Progenitor cell of endocrine pancreas (in vitro differentiated cells): Measurements from ENCODE around the gene MTA2. TPM values are rescaled to one million over a fixed set of nuclear protein-coding genes. Genes with fewer than 3 reads are reported as not detected.
A peak's percentile ranks its signal among the peaks of the same experiment; 100 is the strongest.

Experiments
- DNase-seq: peaks from one replicate; pipeline ENCODE4 v3.0.0; 2021; ENCODE audit warnings: low spot score; ENCODE audit not compliant: unreplicated experiment
- H3K27ac Mint-ChIP-seq: 2 replicates; pipeline ENCODE4 v1.8.0; 2021; ENCODE audit warnings: mild to moderate bottlenecking, moderate library complexity, mixed read lengths
- H3K27me3 Mint-ChIP-seq: 2 replicates; pipeline ENCODE4 v1.8.0; 2021; ENCODE audit warnings: mixed read lengths
- H3K36me3 Mint-ChIP-seq: 2 replicates; pipeline ENCODE4 v1.8.0; 2022; ENCODE audit warnings: mixed read lengths; ENCODE audit not compliant: insufficient read depth
- H3K4me1 Mint-ChIP-seq: 2 replicates; pipeline ENCODE4 v1.8.0; 2021; ENCODE audit warnings: low read depth, mixed read lengths
- H3K4me3 Mint-ChIP-seq: 2 replicates; pipeline ENCODE4 v1.8.0; 2021; ENCODE audit warnings: low read depth, mild to moderate bottlenecking, moderate library complexity, mixed read lengths
- H3K9me3 Mint-ChIP-seq: 2 replicates; pipeline ENCODE4 v1.8.0; 2021; ENCODE audit warnings: low read depth, mixed read lengths
- total RNA-seq: library from RNA; stranded (reverse); gene quantifications from 2 replicates; pipeline ENCODE4 v1.2.1, GENCODE V29; 2021
- TF ChIP-seq, protein P1 (sequence below): fragments of 200-600 bp; sonication (generic); IDR thresholded peaks from one replicate; pipeline ENCODE4 v1.5.0; 2021; ENCODE audit warnings: antibody characterized with exemption, mild to moderate bottlenecking; ENCODE audit not compliant: unreplicated experiment

MTA2 gene
- total RNA-seq, 1 donor from 2014 or later = 134 TPM

DNA sequence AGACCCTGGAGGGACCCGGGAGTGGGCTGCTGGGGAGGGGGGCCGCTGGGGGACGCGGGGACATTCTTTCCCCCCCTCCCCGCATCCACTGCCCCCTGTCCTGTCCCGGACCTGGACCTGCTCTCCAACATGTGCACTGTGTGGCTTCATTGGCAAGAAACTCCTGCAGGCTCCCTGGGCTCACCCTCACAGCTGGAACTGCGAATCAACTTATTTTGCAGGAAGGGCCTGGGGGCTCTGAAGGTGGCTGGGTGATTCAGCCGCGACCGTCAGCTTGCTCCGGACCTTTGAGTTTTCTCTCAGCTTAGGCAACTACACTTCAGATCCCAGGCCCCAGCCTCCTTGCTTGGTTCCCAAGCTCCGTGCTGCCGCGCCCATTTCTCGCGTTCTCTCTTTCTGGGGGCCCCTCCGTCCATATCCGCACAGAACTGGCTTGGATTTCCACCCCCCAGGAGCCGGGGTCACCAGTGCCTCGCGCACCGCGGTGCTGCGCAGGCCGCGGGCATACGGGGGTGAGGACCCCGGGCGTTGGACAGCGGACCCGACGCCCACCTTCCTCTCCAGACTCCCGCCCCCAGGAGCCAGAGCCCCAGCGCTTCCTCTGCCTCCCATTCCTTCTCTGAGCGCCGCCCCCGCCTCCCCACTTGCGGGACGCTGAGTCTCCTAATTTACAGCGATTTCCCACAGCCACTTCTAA, 54.6 kb downstream of the MTA2 start:
- no peaks in the 10 kb centered on the region for H3K36me3 Mint-ChIP-seq
- peaks cover 46% of the 10 kb centered on the region for H3K27me3 Mint-ChIP-seq
- DNase-seq = no peak
- H3K4me3 Mint-ChIP-seq = peak overlapping the region; percentile 72
- H3K4me1 Mint-ChIP-seq = peaks cover 33% of the 10 kb centered on the region
- TF ChIP-seq, protein P1, sequence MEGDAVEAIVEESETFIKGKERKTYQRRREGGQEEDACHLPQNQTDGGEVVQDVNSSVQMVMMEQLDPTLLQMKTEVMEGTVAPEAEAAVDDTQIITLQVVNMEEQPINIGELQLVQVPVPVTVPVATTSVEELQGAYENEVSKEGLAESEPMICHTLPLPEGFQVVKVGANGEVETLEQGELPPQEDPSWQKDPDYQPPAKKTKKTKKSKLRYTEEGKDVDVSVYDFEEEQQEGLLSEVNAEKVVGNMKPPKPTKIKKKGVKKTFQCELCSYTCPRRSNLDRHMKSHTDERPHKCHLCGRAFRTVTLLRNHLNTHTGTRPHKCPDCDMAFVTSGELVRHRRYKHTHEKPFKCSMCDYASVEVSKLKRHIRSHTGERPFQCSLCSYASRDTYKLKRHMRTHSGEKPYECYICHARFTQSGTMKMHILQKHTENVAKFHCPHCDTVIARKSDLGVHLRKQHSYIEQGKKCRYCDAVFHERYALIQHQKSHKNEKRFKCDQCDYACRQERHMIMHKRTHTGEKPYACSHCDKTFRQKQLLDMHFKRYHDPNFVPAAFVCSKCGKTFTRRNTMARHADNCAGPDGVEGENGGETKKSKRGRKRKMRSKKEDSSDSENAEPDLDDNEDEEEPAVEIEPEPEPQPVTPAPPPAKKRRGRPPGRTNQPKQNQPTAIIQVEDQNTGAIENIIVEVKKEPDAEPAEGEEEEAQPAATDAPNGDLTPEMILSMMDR = no peak
- H3K9me3 Mint-ChIP-seq = no peaks in the 10 kb centered on the region
- H3K27ac Mint-ChIP-seq = peak overlapping the region; percentile 88

- peaks cover 33% of the 10 kb centered on the region for H3K4me1 Mint-ChIP-seq
- H3K36me3 Mint-ChIP-seq = no peaks in the 10 kb centered on the region
- H3K27ac Mint-ChIP-seq = peak within 1 kb of the TSS; percentile 88
- H3K4me3 Mint-ChIP-seq = peak within 1 kb of the TSS; percentile 82
- TF ChIP-seq, protein P1 = no peak
- peaks cover 46% of the 10 kb centered on the region for H3K27me3 Mint-ChIP-seq
- DNase-seq = peak; percentile 61
- no peaks in the 10 kb centered on the region for H3K9me3 Mint-ChIP-seq
These were observed 55.3 kb downstream of the MTA2 start, which contains the start of gene AHNAK for GRCh38 chr11:62546244-62546928. Gene AHNAK (minus strand): TSS chr11:62546806. CDS start chr11:62536098, 10,708 bp downstream.

DNA sequence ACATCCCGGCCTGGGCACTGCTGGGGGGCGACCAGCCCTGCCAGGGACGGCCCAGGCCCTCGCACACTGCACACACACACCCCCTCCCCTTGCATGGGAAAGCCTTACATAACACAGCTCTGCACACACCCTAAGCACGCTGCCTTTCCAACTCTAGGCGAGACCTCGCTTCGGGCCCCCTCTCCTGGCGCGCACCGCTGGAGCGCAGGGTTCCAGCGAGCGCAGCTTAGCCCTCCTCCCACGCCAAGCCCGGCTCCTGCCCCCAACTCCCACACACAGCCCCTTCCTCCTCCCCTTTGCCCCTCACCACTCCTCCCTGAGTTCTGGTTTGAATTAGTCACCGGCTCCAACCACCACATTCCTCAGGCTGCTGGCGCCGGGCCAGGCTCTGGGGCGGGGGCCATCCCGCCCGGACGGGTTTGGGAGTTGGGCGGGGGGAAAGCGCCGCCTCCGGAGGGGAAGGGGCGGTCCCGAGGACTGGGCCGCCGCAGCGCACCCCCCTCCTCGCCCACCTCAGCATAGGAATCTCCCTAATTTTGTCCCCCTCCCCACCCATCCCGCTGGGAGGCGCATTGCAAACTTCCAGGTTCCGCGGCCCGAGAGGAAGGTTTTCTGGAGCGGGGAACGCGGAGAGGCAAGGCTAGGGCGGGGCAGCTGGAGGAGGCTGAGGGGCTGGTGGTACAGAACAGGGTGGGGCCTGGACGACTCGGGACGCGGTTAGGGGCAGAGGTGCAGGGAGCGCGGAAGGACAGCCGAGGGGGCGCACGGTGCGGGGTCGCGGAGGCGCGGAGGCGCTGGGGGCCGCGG, 56.0 kb downstream of the MTA2 start:
- H3K27ac Mint-ChIP-seq = peak overlapping the region; percentile 89
- H3K9me3 Mint-ChIP-seq = no peaks in the 10 kb centered on the region
- TF ChIP-seq, protein P1 = no peak
- peak overlapping the region; percentile 82 for H3K4me3 Mint-ChIP-seq
- H3K36me3 Mint-ChIP-seq = no peaks in the 10 kb centered on the region
- peak; percentile 47 for DNase-seq
- peaks cover 46% of the 10 kb centered on the region for H3K27me3 Mint-ChIP-seq
- H3K4me1 Mint-ChIP-seq = peaks cover 35% of the 10 kb centered on the region

GRCh38 chr11:62544581-62545436, 56.9 kb downstream of the MTA2 start:
- H3K9me3 Mint-ChIP-seq = no peaks in the 10 kb centered on the region
- H3K27me3 Mint-ChIP-seq = peaks cover 46% of the 10 kb centered on the region
- peak overlapping the region; percentile 82 for H3K4me3 Mint-ChIP-seq
- H3K36me3 Mint-ChIP-seq = no peaks in the 10 kb centered on the region
- peaks cover 34% of the 10 kb centered on the region for H3K4me1 Mint-ChIP-seq
- peak overlapping the region; percentile 64 for H3K27ac Mint-ChIP-seq
- no peak for DNase-seq
- TF ChIP-seq, protein P1 = peak; percentile 16
